GM21576 (cell line): ENCODE measurements around the gene CRHBP.

Experiments
- ATAC-seq: cut with Tn5 transposase; IDR thresholded peaks from one replicate; pipeline ENCODE4 v1.9.1; 2021; ENCODE audit warnings: mild to moderate bottlenecking, moderate library complexity; ENCODE audit not compliant: unreplicated experiment

The CRHBP gene

GRCh38 chr5:77012601-77013000 lies 59.8 kb downstream of the CRHBP start:
- no peak for ATAC-seq

- no peak for ATAC-seq
Measured at GRCh38 chr5:77015938-77016569, 63.2 kb downstream of the CRHBP start.

GRCh38 chr5:77016962-77017361 lies 64.1 kb downstream of the CRHBP start:
- no peak for ATAC-seq

- no peak for ATAC-seq
Measured at GRCh38 chr5:77017668-77018067, 64.8 kb downstream of the CRHBP start.
